GM23248 (cell line): Measurements from ENCODE around the gene MAMDC2. TPM values are rescaled to one million over a fixed set of nuclear protein-coding genes. Genes with fewer than 3 reads are reported as not detected.

Source experiments
- DNase-seq: peaks from one replicate; pipeline ENCODE4 v3.0.0-alpha.2; 2015
- H2AFZ ChIP-seq: fragments of 200-600 bp; sonication (generic); 2 replicates; pipeline ENCODE4 v1.6.1; 2016; ENCODE audit warnings: antibody characterized with exemption
- H3F3A ChIP-seq: fragments of 200-600 bp; sonication (generic); 2 replicates; pipeline ENCODE4 v1.6.1; 2016; ENCODE audit warnings: mild to moderate bottlenecking, antibody characterized with exemption, mixed run types; ENCODE audit not compliant: insufficient read depth
- H3K27ac ChIP-seq: fragments of 200-600 bp; sonication (generic); 2 replicates; pipeline ENCODE4 v1.5.1; 2016; ENCODE audit warnings: mild to moderate bottlenecking
- H3K27me3 ChIP-seq: fragments of 200-600 bp; sonication (generic); replicated peaks from 2 replicates; pipeline ENCODE4 v1.6.1; 2016; ENCODE audit warnings: mild to moderate bottlenecking; ENCODE audit not compliant: insufficient read depth
- H3K36me3 ChIP-seq: fragments of 200-600 bp; sonication (generic); 2 replicates; pipeline ENCODE4 v1.6.1; 2016; ENCODE audit warnings: low read depth, mild to moderate bottlenecking
- H3K4me1 ChIP-seq: fragments of 200-600 bp; sonication (generic); 2 replicates; pipeline ENCODE4 v1.6.1; 2016; ENCODE audit warnings: mild to moderate bottlenecking; ENCODE audit not compliant: insufficient read depth
- H3K4me2 ChIP-seq: fragments of 200-600 bp; sonication (generic); one replicate; pipeline ENCODE4 v1.6.1; 2016; ENCODE audit warnings: mild to moderate bottlenecking; ENCODE audit not compliant: unreplicated experiment
- H3K4me3 ChIP-seq: fragments of 200-600 bp; sonication (generic); 2 replicates; pipeline ENCODE4 v1.5.1; 2016; ENCODE audit warnings: mild to moderate bottlenecking
- H3K79me2 ChIP-seq: fragments of 200-600 bp; sonication (generic); 2 replicates; pipeline ENCODE4 v1.6.1; 2016; ENCODE audit warnings: mild to moderate bottlenecking; ENCODE audit not compliant: insufficient read depth
- H3K9ac ChIP-seq: fragments of 200-600 bp; sonication (generic); 2 replicates; pipeline ENCODE4 v1.6.1; 2016; ENCODE audit warnings: mild to moderate bottlenecking
- H3K9me2 ChIP-seq: fragments of 200-600 bp; sonication (generic); 2 replicates; pipeline ENCODE4 v1.6.1; 2016; ENCODE audit warnings: mixed run types, mild to moderate bottlenecking, moderate library complexity; ENCODE audit not compliant: insufficient read depth
- H3K9me3 ChIP-seq: fragments of 200-600 bp; sonication (generic); one replicate; pipeline ENCODE4 v1.6.1; 2017; ENCODE audit warnings: low read depth
- H4K20me1 ChIP-seq: fragments of 200-600 bp; sonication (generic); 2 replicates; pipeline ENCODE4 v1.6.0; 2016; ENCODE audit not compliant: insufficient read depth
- EZH2 ChIP-seq: fragments of 200-600 bp; sonication (generic); IDR thresholded peaks from 2 replicates; pipeline ENCODE4 v1.6.1; 2018; ENCODE audit warnings: antibody characterized with exemption, mild to moderate bottlenecking; ENCODE audit not compliant: insufficient read depth, poor library complexity, severe bottlenecking
- EZH2phosphoT487 ChIP-seq: fragments of 200-600 bp; sonication (generic); IDR thresholded peaks from 2 replicates; pipeline ENCODE4 v1.6.1; 2018; ENCODE audit warnings: antibody characterized with exemption, moderate library complexity, mild to moderate bottlenecking, low read depth; ENCODE audit not compliant: insufficient read depth
- WGBS, 2 experiments: methylation state at CpG; one replicate each; pipeline ENCODE4 v1.1.6; 2015 to 2017; ENCODE audit warnings: low lambda C conversion rate in 2 of 2, low coverage in 1 of 2; ENCODE audit errors: missing lambda C conversion rate in 2 of 2; 5-methylcytosine and 5-hydroxymethylcytosine counted together
- in situ Hi-C: fragments of 300-500 bp; cut with MboI; formaldehyde crosslinking; loops from 2 replicates; pipeline ENCODE4 v1.15.0; 2020
- polyA plus RNA-seq: library from polyadenylated mRNA; unstranded; fragments of >200 nt; fragmentation: Nextera tagmentation; extraction: Ambion mirVana; gene quantifications from 2 replicates; pipeline ENCODE4 v1.2.1, GENCODE V29; 2016
- total RNA-seq: library from RNA; depleted of rRNA; stranded (reverse); fragments of >200 nt; shearing (Covaris generic); gene quantifications from 2 replicates; pipeline ENCODE4 v1.2.3, GENCODE V29; 2014

MAMDC2 gene
- total and polyA plus RNA-seq, 2 experiments from 2014 or later, result 0.45 TPM; not detected in 1

DNA sequence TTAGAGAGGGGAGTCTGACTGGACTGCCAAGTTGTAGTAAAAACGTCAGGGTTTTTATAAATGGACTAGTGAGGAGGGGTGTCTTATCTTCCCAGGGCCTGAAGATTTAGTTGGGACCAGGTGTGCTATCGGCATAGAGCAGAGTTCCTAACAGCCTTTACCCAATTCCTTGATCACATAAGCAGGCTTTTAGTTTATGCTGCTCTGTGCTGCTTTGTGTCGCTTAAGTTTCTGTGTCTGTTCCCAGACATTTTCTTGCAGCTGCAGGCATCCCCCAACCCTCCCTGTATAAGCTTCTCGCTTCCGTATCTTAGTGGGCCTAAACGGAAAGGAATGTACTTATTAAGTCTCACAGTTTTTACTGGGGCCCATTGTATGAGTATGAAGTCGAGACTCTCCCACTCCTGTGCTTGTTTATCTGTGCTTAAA lies 212.5 kb downstream of the MAMDC2 start:
- 47 to 49% methylated on average over 7 of the region's 7 CpGs for WGBS, 2 experiments

DNA sequence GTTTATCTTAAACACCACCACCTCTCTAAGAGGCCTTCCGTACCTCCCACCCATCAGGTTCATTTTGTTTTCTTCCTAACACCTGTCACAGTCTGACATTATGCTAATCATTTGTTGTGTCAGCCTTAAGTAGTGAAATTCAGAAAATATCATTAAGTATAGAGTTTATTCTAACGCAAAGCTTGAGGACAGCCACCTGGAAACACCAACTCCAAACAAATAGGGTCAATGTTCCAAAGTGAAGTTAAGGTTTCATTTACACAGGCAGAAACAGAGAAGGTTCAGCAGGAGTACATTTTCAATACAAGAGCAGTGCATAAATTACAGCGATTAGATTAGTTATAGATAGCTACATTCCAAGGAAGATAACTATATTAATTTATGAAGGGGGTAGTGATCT lies 213.9 kb downstream of the MAMDC2 start:
- Histone ChIP-seq H3K27ac (peak overlapping the region; percentile 97), H3K9me2 (no peaks in the 10 kb centered on the region), H3K9ac (peak overlapping the region; percentile 94), H3K79me2 (peaks cover 53% of the 10 kb centered on the region), H2AFZ (peak overlapping the region; percentile 66), H3K4me1 (peaks cover 54% of the 10 kb centered on the region), H3K27me3 (no peaks in the 10 kb centered on the region), H3K9me3 (no peaks in the 10 kb centered on the region), H3K4me3 (peak overlapping the region; percentile 92), H3K4me2 (peak overlapping the region; percentile 88), H3F3A (peaks cover 13% of the 10 kb centered on the region), H3K36me3 (peaks cover 17% of the 10 kb centered on the region; the same call in 1 of the 2 replicates), H4K20me1 (no peaks in the 10 kb centered on the region)
- no peak for DNase-seq
- WGBS, 2 experiments, result 88 to 89% methylated on average over 3 of the region's 3 CpGs
- TF ChIP-seq EZH2phosphoT487 (no peak), EZH2 (no peak)
- in situ Hi-C loops, result no loop called here

More for the DNA sequence above, 212.5 kb downstream of the MAMDC2 start:
- H3K4me1 ChIP-seq, result peaks cover 46% of the 10 kb centered on the region
- no peaks in the 10 kb centered on the region for H3K9me3 ChIP-seq
- peak overlapping the region; percentile 72 for H2AFZ ChIP-seq
- no peaks in the 10 kb centered on the region for H3K9me2 ChIP-seq
- H4K20me1 ChIP-seq, result no peaks in the 10 kb centered on the region
- no peaks in the 10 kb centered on the region for H3K27me3 ChIP-seq
- DNase-seq, result peak; percentile 79
- peak overlapping the region; percentile 94 for H3K9ac ChIP-seq
- H3F3A ChIP-seq, result peaks cover 8% of the 10 kb centered on the region; the same call in 1 of the 2 replicates
- in situ Hi-C loops, result no loop called here
- peak overlapping the region; percentile 88 for H3K4me2 ChIP-seq
- H3K27ac ChIP-seq, result peak overlapping the region; percentile 82
- H3K36me3 ChIP-seq, result 0 out of 2 replicates have a peak, but pooled peaks cover 5% of the 10 kb centered on the region
- H3K4me3 ChIP-seq, result peak overlapping the region; percentile 92
- TF ChIP-seq EZH2, result no peak
- TF ChIP-seq EZH2phosphoT487, result no peak
- H3K79me2 ChIP-seq, result peaks cover 40% of the 10 kb centered on the region

DNA sequence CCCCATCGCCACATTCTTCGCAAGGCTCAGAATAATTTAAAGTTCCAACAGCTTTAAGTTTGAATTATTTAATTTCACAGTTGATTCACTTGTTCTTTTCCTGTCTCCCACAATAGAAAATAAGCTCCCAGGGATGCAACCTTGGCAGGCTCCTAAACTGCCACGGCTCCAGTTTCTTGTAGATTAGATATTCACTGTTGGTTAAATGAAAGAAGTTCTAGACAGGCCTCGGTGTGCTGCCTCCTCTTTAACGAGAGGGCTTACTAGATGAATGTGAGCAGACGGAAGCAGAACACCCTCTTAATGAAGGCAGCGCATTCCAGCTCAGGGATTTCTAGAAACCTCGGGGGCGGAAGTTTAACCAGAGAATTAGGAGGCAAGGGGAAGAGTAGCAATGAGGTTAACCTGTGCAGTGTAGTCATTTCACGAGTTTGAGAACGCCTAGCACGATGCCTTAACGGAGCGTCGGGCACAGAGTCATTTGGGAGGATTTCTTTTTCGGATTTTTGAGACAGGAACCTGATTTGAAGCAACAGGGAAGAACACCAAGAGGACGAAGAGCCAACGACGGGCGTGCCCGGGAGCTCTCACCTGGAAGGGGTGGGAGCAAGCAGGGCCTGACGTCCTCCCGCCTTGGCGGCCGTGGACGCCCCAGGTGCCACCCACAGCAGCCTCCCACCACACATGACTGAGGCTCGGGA lies 214.5 kb downstream of the MAMDC2 start:
- Histone ChIP-seq H2AFZ (peak overlapping the region; percentile 66), H3K9me3 (no peaks in the 10 kb centered on the region)

DNA sequence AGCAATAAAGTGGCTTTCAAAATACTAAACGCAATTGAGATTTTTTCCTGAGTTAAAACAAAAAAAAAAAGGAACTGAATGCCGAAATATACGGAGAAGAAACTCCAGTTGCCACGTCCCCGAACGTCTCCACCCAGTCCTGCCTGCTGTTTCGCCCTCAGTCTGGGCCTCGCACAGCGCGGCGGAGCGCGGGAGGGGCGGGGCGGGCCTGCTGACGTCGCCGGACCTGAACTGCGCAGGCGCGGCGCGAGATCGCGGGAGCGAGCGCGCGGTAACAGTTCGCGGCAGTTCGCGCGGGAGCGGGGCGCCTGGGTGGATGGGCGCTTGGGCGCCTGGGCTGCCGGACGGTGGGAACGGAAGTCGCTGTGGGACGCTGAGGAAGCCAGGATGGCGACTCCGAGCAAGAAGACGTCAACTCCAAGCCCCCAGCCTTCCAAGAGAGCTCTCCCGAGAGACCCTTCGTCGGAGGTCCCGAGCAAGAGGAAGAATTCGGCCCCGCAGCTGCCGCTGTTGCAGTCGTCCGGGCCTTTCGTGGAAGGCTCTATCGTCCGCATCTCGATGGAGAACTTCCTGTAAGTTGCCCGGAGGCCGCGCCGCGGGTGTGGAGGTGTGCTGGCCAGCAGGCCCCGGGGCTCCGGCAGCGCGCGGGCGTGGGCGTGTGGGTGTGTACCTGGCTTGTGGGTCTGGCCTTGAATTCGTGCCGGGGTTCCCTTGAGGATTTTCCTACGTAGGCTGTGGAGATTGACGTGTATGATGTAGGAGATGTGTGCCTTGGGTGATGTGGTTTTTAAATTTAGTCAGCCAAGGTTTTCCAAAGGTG lies 215.3 kb downstream of the MAMDC2 start, which contains the start of gene SMC5:
SMC5 (plus strand) TSS at position 287 of the 820 bp plus-strand sequence; CDS start at position 388, 101 bp downstream.
- H3K9ac ChIP-seq, result peak within 1 kb of the TSS; percentile 94
- peaks cover 21% of the 10 kb centered on the region; the same call in 1 of the 2 replicates for H3K36me3 ChIP-seq
- TF ChIP-seq EZH2 (no peak), EZH2phosphoT487 (no peak)
- in situ Hi-C loops, result no loop called here
- H3K4me2 ChIP-seq, result peak within 1 kb of the TSS; percentile 91
- H3F3A ChIP-seq, result peaks cover 22% of the 10 kb centered on the region
- H3K79me2 ChIP-seq, result peaks cover 67% of the 10 kb centered on the region
- no peaks in the 10 kb centered on the region for H3K9me2 ChIP-seq
- H2AFZ ChIP-seq, result peak within 1 kb of the TSS; percentile 70
- no peaks in the 10 kb centered on the region for H3K27me3 ChIP-seq
- H3K4me1 ChIP-seq, result peaks cover 68% of the 10 kb centered on the region
- peaks cover 10% of the 10 kb centered on the region; the same call in 1 of the 2 replicates for H4K20me1 ChIP-seq
- peak; percentile 95 for DNase-seq
- no peaks in the 10 kb centered on the region for H3K9me3 ChIP-seq
- H3K27ac ChIP-seq, result peak within 1 kb of the TSS; percentile 97
- WGBS, 2 experiments, result 1% methylated on average over 73 of the region's 75 CpGs
- H3K4me3 ChIP-seq, result peak within 1 kb of the TSS; percentile 92

More for the DNA sequence above, 214.5 kb downstream of the MAMDC2 start:
- TF ChIP-seq EZH2, result no peak
- TF ChIP-seq EZH2phosphoT487, result no peak
- peaks cover 60% of the 10 kb centered on the region for H3K79me2 ChIP-seq
- H3K9me2 ChIP-seq, result no peaks in the 10 kb centered on the region
- peak; percentile 68 for DNase-seq
- in situ Hi-C loops, result no loop called here
- peaks cover 5% of the 10 kb centered on the region; the same call in 1 of the 2 replicates for H4K20me1 ChIP-seq
- WGBS, 2 experiments, result 5% methylated on average over 26 to 27 of the region's 27 CpGs
- peak overlapping the region; percentile 97 for H3K27ac ChIP-seq
- H3K9ac ChIP-seq, result peak overlapping the region; percentile 94
- peak overlapping the region; percentile 88 for H3K4me2 ChIP-seq
- H3K27me3 ChIP-seq, result no peaks in the 10 kb centered on the region
- peak overlapping the region; percentile 92 for H3K4me3 ChIP-seq
- peaks cover 20% of the 10 kb centered on the region for H3F3A ChIP-seq
- H3K36me3 ChIP-seq, result peaks cover 18% of the 10 kb centered on the region; the same call in 1 of the 2 replicates
- peaks cover 60% of the 10 kb centered on the region for H3K4me1 ChIP-seq
